GM18502 (cell line): ENCODE measurements around the gene WWOX.
A peak's percentile ranks its signal among the peaks of the same experiment; 100 is the strongest.

Experiments used
- ATAC-seq: cut with Tn5 transposase; IDR thresholded peaks from one replicate; pipeline ENCODE4 v1.9.1; 2021; ENCODE audit warnings: mild to moderate bottlenecking; ENCODE audit not compliant: unreplicated experiment, poor library complexity

Gene WWOX

DNA sequence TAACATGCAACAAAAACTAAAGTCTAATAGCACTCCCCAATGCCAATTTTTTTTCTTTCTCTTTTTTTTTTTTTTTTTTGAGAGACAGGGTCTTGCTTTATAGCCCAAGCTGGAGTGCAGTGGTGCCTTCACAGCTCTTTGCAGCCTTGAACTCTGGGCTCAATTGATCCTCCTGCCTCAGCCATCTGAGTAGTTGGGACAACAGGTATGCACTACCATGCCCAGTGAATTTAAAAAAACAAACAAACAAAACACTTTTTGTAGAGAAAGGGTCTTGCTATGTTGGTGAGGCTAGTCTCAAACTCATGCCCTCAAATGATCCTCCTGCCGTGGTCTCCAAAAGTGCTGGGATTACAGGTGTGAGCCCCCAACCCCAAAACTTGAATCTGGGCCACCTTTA, 632.3 kb downstream of the WWOX start:
- no peak for ATAC-seq

DNA sequence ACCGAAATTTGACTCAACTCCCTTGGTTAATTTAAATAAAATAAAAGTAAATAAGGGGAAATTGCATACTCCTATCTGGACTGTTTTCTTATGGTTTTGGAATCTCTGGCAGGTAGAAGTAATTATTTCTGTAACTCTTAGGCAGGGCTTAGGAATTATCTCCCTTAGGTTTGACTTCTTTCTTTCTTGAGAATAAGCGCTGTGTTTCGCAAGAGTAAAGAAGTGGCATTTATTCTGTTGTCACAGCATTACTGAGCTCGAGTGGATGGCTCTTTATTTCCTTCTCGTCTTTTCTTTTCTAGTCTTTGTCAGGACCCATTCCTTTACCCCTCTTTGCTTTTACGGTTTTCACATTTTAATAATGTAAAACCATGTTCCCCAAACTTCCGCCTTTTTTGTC, 633.2 kb downstream of the WWOX start:
- ATAC-seq, result no peak

DNA sequence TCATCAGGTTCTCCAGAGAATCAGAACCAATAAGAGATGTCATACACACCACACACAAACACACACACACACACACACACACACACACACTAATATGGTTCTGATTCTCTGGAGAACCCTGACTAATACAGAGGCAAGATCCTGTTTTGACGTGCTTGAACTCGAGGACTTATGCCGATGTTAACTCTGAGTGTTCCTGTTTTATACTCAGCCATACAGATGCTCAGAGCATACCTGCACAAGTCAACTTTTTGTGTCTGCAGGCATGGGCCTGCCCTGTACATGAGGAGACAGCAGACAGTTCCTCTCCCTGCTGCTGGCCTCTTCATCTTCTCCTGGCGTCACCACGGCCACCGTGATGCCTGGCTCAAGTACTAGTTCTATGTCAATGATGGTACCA, 635.9 kb downstream of the WWOX start:
- no peak for ATAC-seq

DNA sequence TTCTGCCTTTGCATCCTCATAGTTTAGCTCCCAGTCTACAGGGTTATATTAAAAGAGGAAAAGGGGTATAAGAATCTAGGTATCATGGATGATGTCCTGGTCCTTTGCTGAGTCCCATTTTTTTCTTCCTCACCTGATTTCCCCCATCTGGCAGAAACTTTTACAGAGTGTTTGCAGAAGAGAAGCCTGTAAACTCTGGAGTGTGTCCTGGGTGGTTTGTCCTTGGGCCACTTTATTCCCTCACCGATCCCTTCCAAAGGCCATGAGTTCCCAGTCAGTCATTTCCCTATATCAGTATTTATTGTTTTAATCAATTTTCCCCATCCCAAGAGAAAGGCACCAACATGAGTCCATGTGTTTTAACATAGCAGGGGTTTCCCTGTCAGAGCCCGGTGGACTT, 638.2 kb downstream of the WWOX start:
- no peak for ATAC-seq

DNA sequence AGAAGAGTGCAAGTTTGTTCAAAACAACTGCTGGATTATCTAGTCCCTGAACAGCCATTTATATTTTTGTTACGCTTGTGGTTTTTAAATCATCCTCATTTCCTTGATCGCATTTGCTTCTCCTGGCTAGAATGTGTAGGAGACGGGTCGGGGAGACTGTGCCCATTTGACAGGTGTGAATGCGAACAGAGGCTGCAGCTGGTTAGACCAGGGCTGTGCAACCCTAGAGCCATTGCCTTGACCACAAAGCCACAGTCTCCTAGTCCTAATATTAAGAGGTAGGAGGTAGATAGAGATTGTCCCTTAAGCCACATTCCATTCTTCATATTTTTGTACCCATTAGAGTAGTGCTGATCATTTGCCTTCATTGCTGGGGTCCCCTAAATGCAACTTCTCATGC, 639.1 kb downstream of the WWOX start:
- no peak for ATAC-seq

DNA sequence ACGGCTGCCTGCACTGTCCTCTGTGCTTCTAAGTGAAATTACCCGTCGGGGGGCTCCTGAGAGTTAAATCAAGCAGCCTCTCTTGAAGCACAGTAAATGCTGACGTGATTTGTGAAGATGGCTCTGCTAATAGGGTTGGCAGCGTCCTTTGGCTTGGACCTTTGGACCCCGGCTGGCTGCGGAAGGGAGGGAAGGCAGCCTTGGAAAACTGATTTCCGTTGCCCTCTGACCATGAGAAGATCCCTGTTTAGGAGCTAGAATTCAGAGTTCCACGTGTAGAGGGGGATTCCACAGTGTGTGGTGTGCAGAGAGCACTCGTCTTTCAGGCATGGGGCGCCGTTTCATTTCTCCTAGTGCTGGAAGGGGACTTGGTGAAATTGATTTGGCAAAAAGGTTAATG, 640.8 kb downstream of the WWOX start:
- no peak for ATAC-seq

DNA sequence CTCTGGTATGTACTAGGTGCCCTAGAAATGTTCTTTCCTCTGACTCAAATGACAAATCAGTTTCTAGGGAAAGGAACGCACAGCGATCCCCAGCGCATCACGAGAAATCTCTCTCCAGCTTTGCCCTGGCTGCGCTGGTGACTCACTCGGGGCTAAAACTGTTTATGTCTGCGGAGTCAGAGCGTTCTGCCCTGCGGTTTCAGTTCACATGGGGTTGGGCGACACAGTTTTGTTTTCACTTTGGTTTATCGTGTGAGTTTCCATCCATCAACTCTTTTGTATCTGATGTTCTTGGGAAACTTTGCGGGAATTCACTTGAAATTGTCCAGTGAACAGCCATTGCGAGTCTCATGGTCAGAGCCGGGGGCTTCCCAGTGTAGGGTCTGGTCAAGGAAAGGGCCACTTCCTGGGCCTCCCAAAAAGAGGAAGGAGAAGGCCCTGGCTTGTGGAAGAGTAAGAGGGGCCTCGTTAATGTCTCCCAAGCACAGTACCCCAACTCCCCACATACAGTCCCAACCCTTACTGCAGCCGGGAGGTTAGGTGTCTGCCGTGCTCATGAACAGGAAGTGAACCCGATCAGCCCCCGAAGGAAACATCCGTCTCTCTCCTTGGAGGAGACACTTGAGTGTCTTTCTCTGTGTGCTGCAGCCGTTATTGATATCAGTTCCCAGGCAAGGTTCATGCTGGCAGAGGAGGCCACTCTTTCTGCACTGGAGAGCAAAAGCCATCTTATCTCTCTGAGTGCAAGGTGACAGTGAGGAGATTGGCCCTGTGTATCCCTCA, 643.2 kb downstream of the WWOX start:
- peak; percentile 97 for ATAC-seq

DNA sequence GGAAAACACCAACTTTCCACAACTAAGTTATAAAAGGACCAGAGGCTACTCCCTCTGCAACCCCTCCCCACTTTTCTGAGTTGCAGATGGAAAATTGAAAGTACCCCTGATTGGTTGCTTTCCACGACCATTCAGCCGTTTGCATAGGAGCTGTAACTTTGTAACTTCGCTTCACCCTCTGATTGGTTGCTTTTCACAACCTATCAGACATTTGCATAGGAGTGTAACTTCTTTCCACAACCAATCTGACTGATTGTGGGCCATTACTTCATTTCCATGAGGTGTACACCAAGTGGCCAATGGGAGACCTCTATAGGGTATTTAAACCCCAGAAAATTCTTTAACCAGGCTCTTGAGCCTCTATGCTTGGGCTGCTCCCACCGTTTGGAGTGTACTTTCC, 644.1 kb downstream of the WWOX start:
- no peak for ATAC-seq

DNA sequence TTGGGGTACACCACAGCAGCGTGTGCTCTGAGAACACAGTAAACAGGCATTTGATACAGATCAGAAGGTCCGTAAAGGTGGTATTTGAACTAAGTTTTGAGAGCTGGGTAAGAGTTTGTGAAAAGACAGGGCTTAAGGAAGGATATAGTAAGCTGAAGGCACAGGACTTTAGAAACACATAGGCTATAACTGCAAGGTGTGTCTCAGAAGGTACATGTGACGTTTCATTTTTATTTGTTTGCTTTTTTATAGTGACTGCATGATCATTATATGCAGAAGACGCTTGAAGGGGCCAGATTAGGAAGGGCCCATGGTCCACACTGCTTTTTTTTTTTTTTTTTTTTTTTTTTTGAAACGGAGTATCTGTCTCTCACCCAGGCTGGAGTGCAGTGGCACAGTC, 644.6 kb downstream of the WWOX start:
- ATAC-seq, result no peak

DNA sequence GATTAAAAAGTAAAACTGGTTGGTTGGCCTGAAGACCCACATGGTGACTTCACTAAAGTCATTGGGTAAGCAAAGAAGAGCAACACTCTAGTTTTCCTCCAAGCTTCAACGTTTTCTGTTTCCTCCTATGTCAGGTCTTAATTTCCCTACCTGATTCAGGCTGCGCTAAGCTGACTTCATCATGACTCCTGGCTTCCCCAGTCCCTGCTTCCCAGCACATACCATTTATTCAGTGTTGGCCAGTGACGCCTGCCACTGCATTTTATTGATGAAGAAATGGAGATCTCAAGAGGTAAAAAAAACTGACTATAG, 645.3 kb downstream of the WWOX start:
- no peak for ATAC-seq

DNA sequence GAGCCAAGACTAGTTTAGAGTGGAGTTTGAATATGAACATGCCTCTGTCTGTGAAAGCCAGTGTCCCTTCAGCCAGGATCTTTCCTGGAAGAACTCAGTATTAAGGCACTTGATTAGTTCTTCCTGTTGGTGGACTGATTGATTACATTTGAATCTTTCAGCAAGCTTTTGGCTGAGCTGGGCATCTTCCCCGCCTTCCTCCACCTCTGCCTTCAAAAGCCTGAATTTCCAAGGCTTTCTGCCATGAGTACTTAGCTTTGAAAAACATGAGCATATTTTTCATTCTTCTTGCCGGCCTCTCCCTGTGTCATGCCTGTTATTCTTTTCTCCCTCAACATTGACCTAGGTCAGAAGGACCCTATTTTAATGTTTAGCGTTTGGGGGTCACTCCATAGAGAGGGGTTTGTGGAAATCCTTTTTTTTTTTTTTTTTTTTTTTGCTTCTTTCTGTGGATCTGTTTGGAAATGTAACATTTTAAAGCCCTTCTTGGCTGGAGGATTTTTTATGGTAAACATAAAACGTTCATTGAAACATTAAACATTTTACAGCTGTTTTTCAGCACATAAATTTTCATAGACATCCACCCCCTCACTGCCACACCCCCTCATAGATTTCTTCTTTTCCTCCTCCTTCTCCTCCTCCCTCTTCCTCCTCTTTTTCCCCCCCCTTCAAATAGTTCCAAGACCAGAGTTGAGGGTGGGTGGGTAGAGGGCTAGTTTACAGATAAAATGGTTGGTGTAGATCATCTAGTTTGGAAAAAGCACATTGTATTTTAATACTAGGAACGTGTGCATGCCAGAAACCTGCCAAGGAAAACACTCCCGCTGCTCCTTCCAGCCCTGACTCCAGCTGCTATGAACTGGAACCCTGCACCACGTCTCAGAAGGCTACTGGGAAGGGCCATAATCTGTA, 645.9 kb downstream of the WWOX start:
- no peak for ATAC-seq

DNA sequence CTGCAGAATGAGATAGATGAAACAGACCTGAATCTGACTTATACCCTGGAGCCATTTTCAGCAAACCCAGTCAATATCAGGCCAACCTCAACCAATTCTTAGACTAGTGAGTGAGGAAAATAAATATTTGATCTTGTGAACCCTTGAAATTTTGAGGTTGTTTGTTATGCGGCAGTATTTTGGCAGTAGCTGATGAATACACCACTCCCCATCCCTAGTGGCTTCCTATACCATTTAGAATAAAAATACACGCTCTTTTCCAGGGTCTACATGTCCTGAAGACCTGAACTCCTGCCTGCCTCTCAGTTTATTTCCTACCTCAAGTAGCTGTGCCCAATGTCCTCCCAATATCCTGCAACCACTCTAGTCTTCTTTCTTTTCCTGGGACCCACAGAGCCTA, 647.3 kb downstream of the WWOX start:
- no peak for ATAC-seq

DNA sequence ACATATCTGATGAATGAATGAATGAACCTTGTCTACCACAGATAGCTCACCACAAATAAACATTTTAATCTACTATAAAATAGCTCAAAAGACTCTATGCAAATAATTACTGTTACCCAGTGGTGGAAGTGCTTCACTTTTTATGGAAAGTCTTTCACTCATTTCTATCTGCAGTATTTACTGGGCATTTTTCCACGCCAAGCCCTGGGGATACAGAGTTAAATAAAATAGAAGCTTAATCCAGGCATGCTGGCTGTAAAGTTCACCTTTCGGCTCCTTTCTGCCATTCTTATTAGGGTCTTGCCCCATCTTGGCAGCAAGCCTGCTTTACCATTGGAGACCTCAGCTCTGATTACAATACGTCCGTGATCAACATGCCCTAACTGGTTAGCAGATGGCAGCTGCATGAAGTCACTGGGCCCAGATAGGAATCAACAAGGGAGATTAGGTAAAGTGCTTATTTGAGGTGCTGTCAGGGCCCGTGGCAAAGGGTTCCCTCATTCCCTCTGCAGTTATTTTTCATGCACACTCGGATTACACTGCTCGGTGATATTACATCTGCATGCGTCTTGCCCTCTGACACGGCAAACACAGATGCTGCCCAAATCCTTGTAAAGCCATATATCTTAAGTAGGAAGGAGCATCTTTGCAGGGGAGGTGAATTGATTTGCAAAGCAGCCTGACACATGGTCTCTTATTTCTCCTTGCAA, 648.9 kb downstream of the WWOX start:
- ATAC-seq, result no peak

DNA sequence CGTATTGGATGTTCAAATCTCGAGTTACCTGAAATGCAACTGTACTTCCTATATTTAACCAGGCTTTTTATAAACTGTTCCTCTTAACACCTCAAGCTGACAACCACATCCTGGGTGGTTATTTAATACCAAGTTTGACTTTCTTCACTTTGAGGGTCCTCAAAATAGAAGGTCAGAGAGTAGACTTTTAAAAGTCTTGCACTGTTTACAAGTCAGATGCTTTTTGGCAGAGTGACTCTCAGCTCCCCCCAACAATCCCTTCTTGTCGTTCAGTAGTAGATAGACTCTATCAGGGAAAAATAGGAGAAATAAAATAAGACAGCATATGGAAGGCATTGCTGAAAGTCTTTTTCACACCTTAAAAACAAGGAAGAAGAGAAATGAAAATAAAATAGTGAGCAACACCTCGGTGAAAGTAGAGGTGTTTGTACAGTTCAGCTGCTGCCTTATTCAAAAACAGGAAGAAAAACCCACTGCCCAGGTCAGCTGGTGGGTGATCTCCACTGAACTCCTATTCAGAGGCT, 650.4 kb downstream of the WWOX start:
- peak; percentile 81 for ATAC-seq

DNA sequence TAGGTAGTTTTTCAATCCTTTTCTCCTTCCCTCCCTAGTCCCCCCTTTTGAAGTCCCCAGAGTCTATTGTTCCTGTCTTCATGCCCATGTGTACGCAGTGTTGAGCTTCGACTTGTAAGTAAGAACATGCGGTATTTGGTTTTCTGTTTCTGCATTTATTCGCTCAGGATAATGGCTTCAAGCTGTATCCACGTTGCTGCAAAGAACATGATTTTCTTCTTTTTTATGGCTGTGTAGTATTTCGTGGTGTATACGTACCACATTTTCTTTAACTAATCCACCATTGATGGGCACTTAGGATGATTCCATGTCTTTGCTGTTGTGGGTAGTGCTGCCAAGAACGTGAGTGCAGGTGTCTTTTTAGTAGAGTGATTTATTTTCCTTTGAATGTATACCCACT, 651.2 kb downstream of the WWOX start:
- no peak for ATAC-seq

DNA sequence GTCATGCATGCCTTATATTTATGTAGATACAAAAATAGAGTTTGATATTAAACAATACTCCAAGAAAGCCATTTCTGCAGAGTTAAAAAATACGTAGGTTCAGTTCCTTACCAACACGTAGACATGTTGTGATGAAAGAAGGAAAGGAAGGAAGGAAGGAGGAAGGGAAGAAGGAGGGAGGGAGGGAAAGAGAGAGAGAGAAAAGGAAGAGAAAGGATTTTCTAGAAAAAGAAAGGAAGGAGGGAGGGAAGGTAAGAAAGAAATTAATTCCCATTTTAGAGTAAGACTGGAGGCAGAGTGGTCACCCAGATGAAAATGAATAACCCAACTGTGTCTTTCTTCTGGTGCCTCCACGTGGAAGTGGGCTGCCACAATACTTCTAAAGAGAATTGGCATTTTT, 652.1 kb downstream of the WWOX start:
- ATAC-seq, result no peak

DNA sequence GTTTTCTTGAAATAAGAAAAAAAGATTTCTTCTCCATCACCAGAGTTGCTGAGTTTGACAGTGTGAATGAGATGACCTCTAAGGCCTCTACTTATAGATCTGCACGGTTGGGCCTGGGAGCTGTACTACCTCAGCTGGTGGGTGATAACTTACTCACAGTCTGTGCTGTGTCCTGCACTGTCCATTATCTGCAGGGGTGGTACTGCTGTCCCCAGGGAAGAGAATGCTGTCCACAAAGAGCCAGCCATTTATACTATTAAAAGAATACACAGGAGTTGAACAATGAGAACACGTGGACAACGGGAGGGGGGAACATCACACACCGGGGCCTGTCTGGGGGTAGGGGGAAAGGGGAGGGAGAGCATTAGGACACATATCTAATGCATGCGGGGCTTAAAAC, 655.3 kb downstream of the WWOX start:
- no peak for ATAC-seq

DNA sequence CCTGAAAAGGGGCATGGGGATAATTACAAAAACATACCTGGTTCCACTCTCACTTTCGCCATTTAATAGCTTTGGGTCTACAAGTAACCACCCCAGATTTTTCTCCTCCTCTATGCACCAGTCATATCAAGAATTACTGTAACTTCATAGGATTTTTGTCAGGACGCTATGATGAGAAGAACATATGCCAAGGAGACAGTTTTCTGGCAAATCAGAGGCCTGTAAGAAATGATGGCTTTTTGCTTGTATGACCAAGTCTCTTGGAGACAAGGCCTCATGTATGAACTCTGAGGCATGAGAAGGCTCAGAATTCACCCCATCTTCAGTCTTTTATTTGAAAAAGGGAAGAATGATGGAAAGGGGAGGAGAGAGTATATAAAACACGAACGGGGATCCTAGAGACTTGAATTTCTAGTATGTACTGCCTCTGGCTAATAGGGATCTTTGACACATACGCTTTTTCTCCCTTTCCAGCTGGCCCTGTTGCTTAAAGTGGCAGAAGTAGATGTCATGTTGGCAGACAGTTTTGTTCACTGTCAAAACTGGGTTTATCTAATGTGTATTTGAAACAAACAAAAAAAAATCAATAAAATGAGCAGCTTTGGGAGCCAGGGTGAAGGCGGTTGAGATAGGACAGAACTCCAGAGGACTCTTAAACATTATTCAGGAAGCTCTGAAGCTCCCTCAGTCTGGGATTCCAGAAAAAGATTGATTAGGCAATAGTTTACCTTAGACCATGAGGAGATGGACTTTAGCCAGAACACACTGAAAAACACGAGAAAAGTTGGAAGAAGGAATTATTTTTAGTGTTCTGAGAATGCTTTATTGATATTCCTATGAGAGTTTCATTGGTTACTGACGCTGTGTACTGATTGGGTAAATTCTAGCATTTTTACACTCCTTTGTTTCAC, 656.6 kb downstream of the WWOX start:
- ATAC-seq, result no peak

DNA sequence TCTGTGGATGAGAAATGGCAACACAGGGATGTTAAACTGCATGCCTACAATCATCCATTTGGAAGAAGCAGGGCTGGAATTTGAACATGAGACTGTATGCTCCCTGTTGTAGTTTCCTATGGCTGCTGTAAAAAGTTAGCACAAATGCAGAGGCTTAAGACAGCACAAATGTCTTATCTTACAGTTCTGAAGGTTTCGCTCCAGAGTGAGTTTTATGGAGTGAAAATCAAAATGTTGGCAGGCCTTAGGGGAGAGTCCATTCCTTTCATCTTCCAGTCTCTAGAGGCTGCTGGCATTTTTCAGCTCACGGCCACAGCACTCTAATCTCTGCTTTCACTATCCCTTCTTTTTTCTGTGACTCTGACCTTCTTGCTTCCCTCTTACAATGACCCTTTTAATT, 660.1 kb downstream of the WWOX start:
- no peak for ATAC-seq

DNA sequence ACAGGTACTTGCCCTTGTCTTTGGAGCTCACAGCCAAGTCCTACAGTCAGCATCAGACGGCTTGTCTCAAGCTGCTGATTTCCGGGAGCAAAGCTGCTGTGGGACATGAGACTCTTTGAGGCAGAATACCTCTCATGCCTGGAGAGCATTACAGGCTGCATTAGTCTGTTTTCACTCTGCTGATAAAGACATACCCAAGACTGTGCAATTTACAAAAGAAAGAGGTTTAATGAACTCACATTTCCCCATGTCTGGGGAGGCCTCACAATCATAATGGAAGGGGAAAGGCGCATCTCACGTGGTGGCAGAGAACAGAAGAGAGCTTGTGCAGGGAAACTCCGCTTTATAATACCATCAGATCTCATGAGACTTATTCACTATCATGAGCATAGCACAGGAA, 661.2 kb downstream of the WWOX start:
- no peak for ATAC-seq
